ENCODE results near the gene PLA2G4E. TPM values are rescaled to one million over a fixed set of nuclear protein-coding genes. Genes with fewer than 3 reads are reported as not detected.

Gene PLA2G4E
- total RNA-seq, 2 experiments from 2014 or later: not detected

DNA sequence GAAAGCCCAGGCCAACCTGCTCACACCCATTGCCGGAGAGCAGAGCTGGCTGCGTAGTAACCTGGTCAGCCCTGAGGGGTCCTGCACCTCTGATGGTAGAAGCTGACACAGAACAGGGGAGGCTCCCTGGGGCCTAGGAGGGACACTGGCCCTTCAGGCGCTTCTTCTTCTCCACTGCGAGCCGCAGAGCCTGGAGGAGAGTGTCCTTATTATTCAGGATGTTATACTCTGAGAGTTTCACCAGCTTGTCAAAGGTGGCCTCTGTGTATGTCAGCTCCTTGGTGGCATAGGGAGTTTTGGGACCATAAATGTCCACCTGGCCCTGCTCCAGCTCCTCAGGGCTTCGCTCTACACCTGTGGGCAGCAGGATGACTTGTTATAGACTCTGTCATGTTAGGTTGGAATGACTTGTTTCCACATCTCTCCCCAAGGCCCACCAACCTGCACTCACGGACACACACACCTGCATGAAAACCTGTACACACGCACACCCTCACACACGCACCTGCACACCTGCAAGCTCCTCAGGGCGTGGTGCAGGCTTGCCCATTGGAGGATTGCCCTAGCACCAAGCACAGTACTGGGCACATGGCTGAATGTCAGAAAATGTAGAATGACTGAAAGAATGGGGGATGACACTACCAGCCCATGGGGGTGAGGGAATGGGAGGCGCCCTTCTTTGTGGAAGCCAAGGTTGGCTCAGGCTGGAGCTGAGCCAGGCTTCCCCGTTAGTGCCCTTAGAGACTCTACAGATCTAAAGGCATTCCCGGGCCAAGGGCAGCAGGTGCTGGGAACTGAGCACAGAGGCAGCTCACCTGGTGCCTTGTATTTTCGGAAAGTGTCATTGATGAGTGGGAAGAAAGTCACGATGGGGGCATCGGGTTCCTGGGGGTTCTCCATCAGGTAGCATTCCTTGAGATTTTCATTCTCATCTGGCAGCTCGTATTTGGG, 36.9 kb downstream of the PLA2G4E start:
- Mint-ChIP-seq H3K36me3 (ENCODE audit: low read depth) (no peaks in the 10 kb centered on the region), H3K4me1 (peaks cover 26% of the 10 kb centered on the region), H3K9me3 (no peaks in the 10 kb centered on the region), H3K4me3 (no peak overlapping the region), H3K27ac (no peak overlapping the region), H3K27me3 (peaks cover 2% of the 10 kb centered on the region)
- ChIA-PET POLR2A (no interaction called here), CTCF (interaction anchor here (0.6 to 3.0 kb wide), 7 partner anchors 10 to 150 kb away, joined by 3 to 17 read pairs (median 3); partner anchors contain the start of gene EHD4)
- no peak for DNase-seq

DNA sequence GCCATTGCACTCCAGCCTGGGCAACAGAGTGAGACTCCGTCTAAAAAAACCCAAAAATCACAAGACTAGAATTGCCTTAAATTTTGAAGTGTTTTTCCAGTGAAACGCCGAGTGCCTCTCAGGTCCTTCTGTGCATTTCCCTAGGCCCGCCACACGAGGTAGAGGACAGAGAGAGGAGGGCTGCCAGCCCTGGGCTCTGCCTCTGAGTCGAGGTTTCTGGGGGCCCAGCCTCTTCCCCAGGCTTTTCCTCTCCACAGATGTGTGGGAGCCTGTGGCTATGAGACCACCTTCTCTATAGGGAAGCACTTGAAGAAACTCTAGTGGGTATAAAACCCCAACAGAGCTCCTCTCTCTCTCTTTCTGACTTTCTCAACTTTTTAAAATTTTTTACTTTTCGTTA, 37.6 kb downstream of the PLA2G4E start:
- H3K4me3 Mint-ChIP-seq: no peak overlapping the region
- no peaks in the 10 kb centered on the region for H3K9me3 Mint-ChIP-seq
- ChIA-PET CTCF (interaction anchor here (0.6 to 3.0 kb wide), 5 partner anchors 10 to 151 kb away, joined by 3 to 17 read pairs (median 4); partner anchors contain the start of gene EHD4), POLR2A (no interaction called here)
- no peaks in the 10 kb centered on the region for H3K36me3 Mint-ChIP-seq (ENCODE audit: low read depth)
- H3K27me3 Mint-ChIP-seq: peaks cover 5% of the 10 kb centered on the region
- peaks cover 33% of the 10 kb centered on the region for H3K4me1 Mint-ChIP-seq
- H3K27ac Mint-ChIP-seq: no peak overlapping the region
- no peak for DNase-seq

DNA sequence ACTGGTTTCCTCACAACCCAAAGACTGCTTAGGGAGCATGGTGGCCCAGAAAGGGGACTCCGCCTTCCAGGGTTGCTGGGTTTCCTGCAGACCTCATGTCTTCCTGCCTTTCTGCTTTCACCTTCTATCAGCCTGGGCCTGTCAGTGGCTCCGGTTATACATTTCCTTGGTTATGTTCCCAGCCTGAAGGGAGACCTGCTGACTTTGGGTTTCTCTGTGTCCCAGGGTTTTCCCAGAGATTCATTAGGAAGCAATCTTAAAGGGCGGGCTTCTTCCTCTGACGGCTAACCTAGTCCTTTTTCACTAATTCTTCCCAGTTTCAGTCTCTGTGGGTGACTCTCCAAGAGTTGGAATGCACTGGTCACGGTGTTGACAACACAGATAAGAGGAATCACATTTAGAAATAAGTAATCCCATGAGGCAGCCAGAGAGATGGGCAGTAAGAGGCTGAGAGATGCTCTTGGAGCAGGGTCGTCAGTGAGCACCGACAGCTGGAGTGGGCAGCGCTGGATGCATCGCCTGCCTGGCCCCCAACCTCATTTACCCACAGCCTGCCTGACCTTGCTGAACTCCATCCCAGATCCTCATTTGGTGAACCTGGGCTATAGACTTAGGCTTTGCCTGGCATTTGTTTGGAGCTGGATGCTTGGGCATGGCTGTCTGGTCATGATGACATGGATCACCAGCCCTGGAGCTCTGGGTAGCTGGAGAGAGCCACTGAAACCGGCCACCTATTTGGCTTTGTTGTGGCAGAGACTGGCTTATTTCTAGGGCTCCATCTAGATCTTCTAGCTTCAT, 38.5 kb downstream of the PLA2G4E start:
- Mint-ChIP-seq H3K27me3 (peaks cover 6% of the 10 kb centered on the region), H3K4me1 (peaks cover 35% of the 10 kb centered on the region), H3K36me3 (ENCODE audit: low read depth) (no peaks in the 10 kb centered on the region), H3K4me3 (no peak overlapping the region), H3K27ac (no peak overlapping the region), H3K9me3 (no peaks in the 10 kb centered on the region)
- ChIA-PET POLR2A (no interaction called here), CTCF (interaction anchor here (1.3 to 3.0 kb wide), 2 partner anchors 9 to 11 kb away, joined by 3 to 17 read pairs; partner anchors contain the start of gene EHD4)
- DNase-seq: no peak

DNA sequence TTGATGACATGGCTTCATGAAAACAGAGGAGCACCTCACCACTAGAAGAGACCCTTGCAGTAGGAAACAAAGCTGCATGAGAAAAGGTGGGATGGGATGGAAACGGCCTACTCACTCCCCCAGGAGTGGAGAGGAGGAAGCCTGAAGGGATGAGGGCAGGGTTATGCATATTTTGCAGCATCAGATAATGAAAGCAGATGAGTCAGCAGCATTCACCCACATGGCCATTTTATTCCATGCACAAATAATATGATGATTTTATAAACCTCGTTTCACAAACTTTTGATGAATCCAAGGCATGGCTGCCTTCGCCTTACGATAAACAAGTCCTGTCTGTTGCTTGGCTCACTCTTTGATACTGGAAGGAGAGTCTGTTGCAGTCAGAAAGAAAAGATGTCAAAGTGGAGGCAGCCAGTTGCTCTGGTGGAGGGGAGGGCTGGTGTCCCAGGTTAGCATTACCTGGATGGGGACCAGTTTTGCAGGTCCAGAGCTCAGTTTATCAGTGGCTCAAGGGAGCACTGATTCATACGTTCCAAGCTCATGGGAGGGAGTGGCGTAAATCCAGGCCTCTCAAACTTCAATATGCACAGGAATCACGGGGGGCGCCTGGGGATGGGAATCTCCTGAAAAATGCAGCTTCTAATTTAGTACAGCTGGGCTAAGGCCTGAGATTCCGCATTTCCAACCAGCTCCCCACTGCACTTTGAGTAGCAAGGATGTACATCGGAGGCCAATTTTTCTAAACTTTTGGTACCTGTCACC, 39.3 kb downstream of the PLA2G4E start:
- Mint-ChIP-seq H3K4me3 (no peak overlapping the region), H3K27me3 (peaks cover 8% of the 10 kb centered on the region), H3K4me1 (peaks cover 35% of the 10 kb centered on the region), H3K27ac (peak overlapping the region; percentile 70), H3K36me3 (ENCODE audit: low read depth) (no peaks in the 10 kb centered on the region), H3K9me3 (no peaks in the 10 kb centered on the region)
- POLR2A ChIA-PET: no interaction called here
- CTCF ChIA-PET: interaction anchor here (0.6 to 3.5 kb wide), 5 partner anchors 8 to 102 kb away, joined by 3 to 18 read pairs (median 3); no protein-coding TSS in a partner anchor
- no peak for DNase-seq

DNA sequence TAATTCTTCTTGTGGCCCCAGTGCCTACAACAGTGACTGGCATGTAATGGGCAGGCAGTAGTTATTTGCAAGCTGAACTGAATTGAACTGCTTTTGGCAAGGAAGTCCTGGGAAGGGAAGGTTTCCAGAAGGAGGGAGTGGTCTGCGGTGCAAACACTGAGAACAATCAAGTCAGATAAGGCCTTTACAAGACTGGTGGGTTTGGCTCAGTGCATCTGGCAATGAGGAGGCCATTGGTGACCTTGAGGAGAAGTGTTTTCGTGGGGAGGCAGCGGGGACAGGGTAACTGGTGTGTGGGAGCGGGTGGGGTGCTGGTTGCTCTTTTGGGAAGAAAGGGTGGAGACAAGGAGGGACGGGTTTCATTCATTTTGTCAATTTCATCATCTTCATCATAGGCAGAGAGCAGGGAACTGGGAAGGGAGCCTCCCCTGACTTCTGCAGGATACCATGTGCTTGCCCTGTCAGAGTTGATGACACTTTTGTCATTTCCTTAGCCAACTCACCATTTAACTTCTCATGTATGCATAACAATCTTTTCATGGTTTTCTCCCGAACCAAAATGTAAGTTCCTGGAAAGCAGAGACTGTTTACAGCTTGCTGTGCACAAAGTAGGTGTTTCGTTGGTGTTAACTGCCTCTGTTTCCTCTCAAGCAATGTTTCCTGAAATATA, 40.1 kb downstream of the PLA2G4E start:
- CTCF ChIA-PET: interaction anchor here (0.9 to 3.5 kb wide), 4 partner anchors 8 to 19 kb away, joined by 3 to 18 read pairs (median 3); no protein-coding TSS in a partner anchor
- H3K9me3 Mint-ChIP-seq: no peaks in the 10 kb centered on the region
- peaks cover 11% of the 10 kb centered on the region for H3K27me3 Mint-ChIP-seq
- H3K4me3 Mint-ChIP-seq: no peak overlapping the region
- peak overlapping the region; percentile 70 for H3K27ac Mint-ChIP-seq
- DNase-seq: no peak
- POLR2A ChIA-PET: no interaction called here
- no peaks in the 10 kb centered on the region for H3K36me3 Mint-ChIP-seq (ENCODE audit: low read depth)
- peaks cover 35% of the 10 kb centered on the region for H3K4me1 Mint-ChIP-seq

DNA sequence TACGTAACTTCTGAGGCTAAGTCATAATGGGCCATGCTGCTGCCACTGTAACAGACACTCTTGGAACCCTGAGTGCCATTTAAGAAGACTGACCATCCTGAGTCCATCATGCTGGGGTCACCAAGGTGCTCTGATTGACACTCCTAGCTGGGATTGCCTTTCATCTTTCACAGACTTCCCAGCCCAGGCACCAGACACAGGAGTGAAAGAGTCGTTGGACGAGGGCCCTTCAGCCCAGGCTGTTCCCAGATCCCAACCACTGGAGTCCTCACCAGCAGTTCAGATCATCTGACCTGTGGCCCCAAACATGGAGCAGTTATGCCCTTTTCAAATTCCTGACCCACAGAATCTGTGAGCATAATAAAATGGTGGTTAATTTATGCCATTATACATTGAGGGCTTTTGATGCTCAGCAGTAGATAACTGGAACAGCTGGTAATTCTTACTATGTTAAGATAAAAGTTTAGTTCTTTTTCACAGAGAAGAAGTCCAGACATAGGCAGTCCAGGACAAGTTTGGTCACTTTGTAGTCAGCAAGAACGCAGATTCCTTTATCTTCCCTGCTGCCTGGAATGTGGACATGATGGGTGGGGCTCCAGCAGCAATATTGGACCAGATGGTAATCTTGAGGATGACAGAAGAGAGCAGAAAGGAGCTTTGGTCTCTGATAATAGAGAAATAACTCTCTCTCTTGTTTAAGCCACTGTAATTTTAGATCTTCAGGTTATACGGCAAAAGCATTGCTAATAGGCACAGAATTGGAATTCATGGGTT, 41.2 kb downstream of the PLA2G4E start:
- H3K27ac Mint-ChIP-seq: no peak overlapping the region
- no peaks in the 10 kb centered on the region for H3K9me3 Mint-ChIP-seq
- no peak for DNase-seq
- peaks cover 35% of the 10 kb centered on the region for H3K4me1 Mint-ChIP-seq
- CTCF ChIA-PET: interaction anchor here (0.9 to 3.5 kb wide), 4 partner anchors 9 to 20 kb away, joined by 3 to 18 read pairs (median 5); no protein-coding TSS in a partner anchor
- H3K36me3 Mint-ChIP-seq (ENCODE audit: low read depth): no peaks in the 10 kb centered on the region
- POLR2A ChIA-PET: no interaction called here
- H3K27me3 Mint-ChIP-seq: peaks cover 16% of the 10 kb centered on the region
- no peak overlapping the region for H3K4me3 Mint-ChIP-seq

DNA sequence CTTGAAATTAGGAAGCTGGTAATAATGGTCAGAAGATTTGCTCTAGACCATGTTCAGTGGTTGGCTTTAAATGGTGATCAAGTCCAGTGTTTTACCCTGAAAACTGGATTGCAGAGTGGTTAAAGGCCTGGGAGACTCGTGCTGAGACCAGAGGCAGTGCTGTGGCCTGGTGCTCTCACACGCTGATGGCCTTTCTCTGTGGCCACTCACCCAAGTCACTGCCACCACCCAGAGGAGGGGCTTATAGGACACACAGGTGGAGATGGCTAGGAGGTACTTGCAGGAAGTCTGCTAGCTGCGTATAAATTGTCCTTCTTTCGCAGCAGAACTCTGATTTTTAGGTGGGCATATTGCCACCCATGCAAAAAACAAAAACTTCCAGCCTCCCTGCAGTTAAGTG, 42.3 kb downstream of the PLA2G4E start:
- H3K36me3 Mint-ChIP-seq (ENCODE audit: low read depth): no peaks in the 10 kb centered on the region
- H3K9me3 Mint-ChIP-seq: no peaks in the 10 kb centered on the region
- no peak overlapping the region for H3K27ac Mint-ChIP-seq
- CTCF ChIA-PET: interaction anchor here (0.5 to 3.5 kb wide), 4 partner anchors 8 to 1095 kb away, joined by 3 to 18 read pairs (median 4); no protein-coding TSS in a partner anchor
- H3K4me1 Mint-ChIP-seq: peaks cover 41% of the 10 kb centered on the region
- POLR2A ChIA-PET: no interaction called here
- no peak overlapping the region for H3K4me3 Mint-ChIP-seq
- no peak for DNase-seq
- peaks cover 23% of the 10 kb centered on the region for H3K27me3 Mint-ChIP-seq

DNA sequence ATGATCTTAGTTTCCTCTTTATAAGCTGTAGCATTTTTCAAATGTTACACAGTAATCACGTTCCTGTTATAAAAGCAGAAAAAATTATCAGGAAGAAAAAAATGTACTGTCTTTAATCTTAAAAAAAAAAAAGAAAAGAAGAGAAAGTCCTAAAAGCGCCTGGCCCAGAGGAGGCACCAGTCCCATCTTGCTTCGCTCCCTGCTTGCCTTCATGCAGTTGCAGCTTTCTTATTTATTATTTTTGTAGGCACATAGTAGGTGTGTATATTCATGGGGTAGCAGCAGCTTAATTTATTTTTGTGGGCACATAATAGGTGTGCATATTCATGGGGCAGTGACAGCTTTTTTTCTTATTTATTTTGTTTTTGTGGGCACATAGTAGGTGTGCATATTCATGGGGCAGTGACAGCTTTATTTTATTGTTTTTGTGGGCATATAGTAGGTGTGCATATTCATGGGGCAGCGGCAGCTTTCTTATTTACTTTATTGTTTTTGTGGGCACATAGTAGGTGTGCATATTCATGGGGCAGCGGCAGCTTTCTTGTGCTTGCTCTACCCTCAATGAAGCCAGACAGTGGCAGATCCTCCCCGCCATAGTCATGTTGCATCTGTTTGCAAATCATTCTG, 43.0 kb downstream of the PLA2G4E start:
- ChIA-PET CTCF (interaction anchor here (0.5 to 0.8 kb wide), 3 partner anchors 8 to 1094 kb away, joined by 3 to 4 read pairs (median 3); no protein-coding TSS in a partner anchor), POLR2A (no interaction called here)
- no peaks in the 10 kb centered on the region for H3K9me3 Mint-ChIP-seq
- H3K4me3 Mint-ChIP-seq: no peak overlapping the region
- no peak for DNase-seq
- peaks cover 23% of the 10 kb centered on the region for H3K27me3 Mint-ChIP-seq
- H3K36me3 Mint-ChIP-seq (ENCODE audit: low read depth): no peaks in the 10 kb centered on the region
- H3K27ac Mint-ChIP-seq: no peak overlapping the region
- peaks cover 48% of the 10 kb centered on the region for H3K4me1 Mint-ChIP-seq

DNA sequence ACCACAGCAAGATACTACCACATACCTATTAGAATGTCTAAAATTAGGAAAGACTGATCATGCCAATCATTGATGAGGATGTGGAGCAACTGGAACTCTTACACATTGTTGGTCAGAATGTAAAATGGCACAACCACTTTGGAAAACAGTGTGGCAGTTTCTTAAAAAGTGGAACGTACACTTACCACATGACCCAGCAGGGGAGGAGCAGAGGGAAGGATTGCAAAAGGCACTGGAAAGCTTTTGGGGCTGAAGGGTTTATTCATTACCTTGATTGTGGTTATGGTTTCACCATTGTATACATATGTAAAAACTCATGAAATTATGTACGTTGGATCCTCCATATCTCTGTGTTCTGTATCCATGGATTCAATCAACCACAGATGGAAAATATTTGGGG, 45.2 kb downstream of the PLA2G4E start:
- peaks cover 23% of the 10 kb centered on the region for H3K27me3 Mint-ChIP-seq
- POLR2A ChIA-PET: no interaction called here
- no peak overlapping the region for H3K27ac Mint-ChIP-seq
- no peak for DNase-seq
- H3K36me3 Mint-ChIP-seq (ENCODE audit: low read depth): no peaks in the 10 kb centered on the region
- H3K4me3 Mint-ChIP-seq: no peak overlapping the region
- H3K9me3 Mint-ChIP-seq: no peaks in the 10 kb centered on the region
- peaks cover 43% of the 10 kb centered on the region for H3K4me1 Mint-ChIP-seq
- CTCF ChIA-PET: interaction anchor here (2.1 kb wide), 1 partner anchor 10 kb away, joined by 5 read pairs; no protein-coding TSS in a partner anchor

DNA sequence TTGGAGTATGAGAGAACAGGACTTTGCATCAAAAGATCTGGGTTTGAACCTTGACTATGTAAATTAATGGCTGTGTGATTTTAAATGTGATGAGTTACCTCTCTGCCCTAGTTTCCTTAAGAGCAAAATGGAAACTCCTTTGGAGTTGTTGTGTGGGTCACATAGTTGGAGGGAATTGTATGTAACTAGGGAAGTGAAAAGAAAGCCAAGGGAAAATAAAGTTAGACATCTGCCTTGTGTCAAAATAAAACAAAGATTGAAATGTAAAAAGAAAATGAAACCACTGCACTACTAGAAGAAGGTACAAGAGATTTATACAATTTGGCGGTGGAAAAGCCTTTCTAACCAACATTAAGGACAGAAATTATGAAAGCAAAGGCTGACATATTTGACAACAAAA, 46.8 kb downstream of the PLA2G4E start:
- H3K4me3 Mint-ChIP-seq: no peak overlapping the region
- H3K9me3 Mint-ChIP-seq: no peaks in the 10 kb centered on the region
- H3K27me3 Mint-ChIP-seq: peaks cover 21% of the 10 kb centered on the region
- H3K36me3 Mint-ChIP-seq (ENCODE audit: low read depth): no peaks in the 10 kb centered on the region
- peaks cover 49% of the 10 kb centered on the region for H3K4me1 Mint-ChIP-seq
- no peak overlapping the region for H3K27ac Mint-ChIP-seq
- CTCF ChIA-PET: interaction anchor here (1.0 to 3.0 kb wide), 4 partner anchors 10 to 82 kb away, joined by 3 to 17 read pairs (median 6); no protein-coding TSS in a partner anchor
- POLR2A ChIA-PET: no interaction called here
- DNase-seq: no peak

Measured in activated CD4-positive, alpha-beta T cell treated with anti-CD3 and anti-CD28 coated beads, Interleukin-2, amount 10 ng/mL, durations not matched to agents 7 days and 5 days (primary cell).